ENCODE measurements around the gene AMIGO2. TPM values are rescaled to one million over a fixed set of nuclear protein-coding genes. Genes with fewer than 3 reads are reported as not detected.

Gene AMIGO2
- total RNA-seq, 4 donors from 2014 or later, result 2.5 to 4.8 (median 3.0) TPM

DNA sequence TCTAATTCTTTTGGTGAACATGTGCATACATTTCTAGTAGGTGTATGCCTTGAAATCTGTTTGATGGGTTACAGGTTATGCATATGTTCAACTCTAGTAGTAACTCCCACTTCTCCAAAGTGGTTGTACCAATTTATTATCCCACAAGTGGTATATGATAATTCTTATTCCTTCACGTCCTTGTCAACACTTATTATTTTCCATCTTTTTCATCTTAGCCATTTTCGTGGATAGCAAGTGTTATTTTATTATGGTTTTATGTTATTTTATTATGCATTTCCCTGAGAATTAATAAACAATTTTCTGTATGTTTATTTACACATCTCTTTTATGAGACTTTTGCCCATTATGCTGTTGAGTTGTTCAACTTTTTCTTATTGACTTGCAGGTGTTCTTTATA is 11.2 kb upstream of the AMIGO2 start:
- no peak for DNase-seq
- H3K9me3 ChIP-seq, result no peaks in the 10 kb centered on the region
- H3K4me1 ChIP-seq, result no peaks in the 10 kb centered on the region
- TF ChIP-seq POLR2A (IDR thresholded peaks at IDR 0.05), result no peak
- TF ChIP-seq, protein P1, sequence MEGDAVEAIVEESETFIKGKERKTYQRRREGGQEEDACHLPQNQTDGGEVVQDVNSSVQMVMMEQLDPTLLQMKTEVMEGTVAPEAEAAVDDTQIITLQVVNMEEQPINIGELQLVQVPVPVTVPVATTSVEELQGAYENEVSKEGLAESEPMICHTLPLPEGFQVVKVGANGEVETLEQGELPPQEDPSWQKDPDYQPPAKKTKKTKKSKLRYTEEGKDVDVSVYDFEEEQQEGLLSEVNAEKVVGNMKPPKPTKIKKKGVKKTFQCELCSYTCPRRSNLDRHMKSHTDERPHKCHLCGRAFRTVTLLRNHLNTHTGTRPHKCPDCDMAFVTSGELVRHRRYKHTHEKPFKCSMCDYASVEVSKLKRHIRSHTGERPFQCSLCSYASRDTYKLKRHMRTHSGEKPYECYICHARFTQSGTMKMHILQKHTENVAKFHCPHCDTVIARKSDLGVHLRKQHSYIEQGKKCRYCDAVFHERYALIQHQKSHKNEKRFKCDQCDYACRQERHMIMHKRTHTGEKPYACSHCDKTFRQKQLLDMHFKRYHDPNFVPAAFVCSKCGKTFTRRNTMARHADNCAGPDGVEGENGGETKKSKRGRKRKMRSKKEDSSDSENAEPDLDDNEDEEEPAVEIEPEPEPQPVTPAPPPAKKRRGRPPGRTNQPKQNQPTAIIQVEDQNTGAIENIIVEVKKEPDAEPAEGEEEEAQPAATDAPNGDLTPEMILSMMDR (IDR thresholded peaks at IDR 0.05), result no peak
- H3K36me3 ChIP-seq, result no peaks in the 10 kb centered on the region
- intact Hi-C loops (cut with DNase I), result no loop called here
- no peak overlapping the region for H3K27ac ChIP-seq
- no peaks in the 10 kb centered on the region for H3K27me3 ChIP-seq
- WGBS, 2 donors, result 90 to 91% methylated on average over 2 of the region's 2 CpGs
- no peak overlapping the region for H3K4me3 ChIP-seq (replicated peaks in 1 of 3)

DNA sequence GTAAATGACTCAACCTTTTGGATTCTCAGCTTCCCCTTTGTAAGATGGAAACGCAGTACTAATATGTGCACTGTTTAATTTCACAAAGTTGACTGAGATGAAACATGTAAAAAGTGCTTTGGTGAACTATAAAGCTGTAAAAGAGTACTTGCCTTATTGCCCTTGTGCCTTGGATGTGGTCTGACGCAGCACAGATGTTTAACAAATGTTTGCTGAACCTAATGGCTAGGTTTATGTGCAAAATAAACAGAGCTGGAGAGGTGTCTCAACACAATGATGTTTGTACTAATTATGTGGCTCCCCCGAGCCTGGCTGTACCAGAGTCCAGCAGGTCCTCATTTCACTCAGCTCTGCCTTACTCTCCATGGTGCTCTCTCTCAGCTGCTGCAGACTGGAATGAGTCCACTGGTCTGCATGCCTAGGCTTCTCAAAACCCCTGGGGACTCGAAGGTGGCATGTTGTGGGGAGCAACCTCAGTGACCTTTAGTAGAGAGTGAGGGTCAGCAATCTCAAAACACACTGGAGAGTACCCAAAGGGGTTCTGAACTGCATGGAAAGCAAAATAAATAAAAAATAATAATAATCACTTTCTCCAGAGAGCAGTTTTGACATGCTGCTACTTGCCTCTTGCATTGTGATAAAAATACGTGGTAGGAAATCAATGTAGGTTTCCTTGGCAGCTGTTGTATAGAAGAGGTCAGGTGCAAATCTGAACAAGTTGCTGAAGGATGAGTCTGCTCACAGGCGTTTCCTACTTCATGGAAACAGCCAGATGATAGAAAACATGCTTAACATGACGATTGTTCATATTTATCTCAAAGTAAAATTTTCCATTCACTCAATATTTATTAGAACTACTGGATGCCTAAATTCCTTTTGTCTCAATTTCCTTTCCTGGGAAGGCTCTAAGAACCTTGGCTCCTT is 8.5 kb upstream of the AMIGO2 start:
- Histone ChIP-seq H3K9me3 (no peaks in the 10 kb centered on the region), H3K27me3 (no peaks in the 10 kb centered on the region), H3K4me1 (peaks cover 0 to 4% of the 10 kb centered on the region in 2 donors), H3K36me3 (no peaks in the 10 kb centered on the region), H3K4me3 (replicated peaks in 1 of 3) (no peak overlapping the region), H3K27ac (no peak overlapping the region)
- 71 to 77% methylated on average over 7 of the region's 7 CpGs for WGBS, 2 donors
- DNase-seq, result no peak
- TF ChIP-seq, protein P1 (IDR thresholded peaks at IDR 0.05), result no peak
- no peak for TF ChIP-seq POLR2A (IDR thresholded peaks at IDR 0.05)
- intact Hi-C loops (cut with DNase I), result no loop called here

DNA sequence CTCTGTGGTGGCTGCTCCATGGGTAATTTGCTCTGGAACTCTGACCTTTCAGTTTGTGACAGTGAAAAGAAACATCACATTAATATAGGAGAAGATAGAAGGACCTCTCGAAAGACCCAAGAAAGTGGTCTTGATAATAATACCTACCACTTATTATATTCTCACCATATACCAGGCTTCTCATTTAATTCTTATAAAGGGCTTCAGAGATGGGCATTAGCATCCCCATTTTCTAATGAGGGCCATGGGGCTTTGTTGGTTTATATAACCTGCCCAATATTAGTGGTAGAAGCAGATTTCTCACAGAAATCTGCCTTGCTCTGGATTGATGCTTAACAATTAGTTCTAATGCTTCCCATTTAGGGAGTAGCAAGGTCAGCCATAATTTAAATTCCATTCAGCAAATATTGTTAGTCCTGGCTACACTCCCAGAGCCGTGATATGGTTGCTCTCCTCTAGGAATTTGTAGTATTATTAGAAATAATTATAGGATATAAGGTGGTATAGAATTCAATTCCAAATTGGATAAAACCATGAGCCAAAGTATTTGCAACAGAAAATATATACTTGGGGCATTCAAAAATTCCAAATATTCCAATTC is 7.4 kb upstream of the AMIGO2 start:
- Histone ChIP-seq H3K4me1 (peaks cover 0 to 4% of the 10 kb centered on the region in 2 donors), H3K4me3 (replicated peaks in 1 of 3) (no peak overlapping the region), H3K27ac (no peak overlapping the region), H3K36me3 (no peaks in the 10 kb centered on the region), H3K9me3 (no peaks in the 10 kb centered on the region), H3K27me3 (no peaks in the 10 kb centered on the region)
- 73 to 77% methylated on average over 2 of the region's 2 CpGs for WGBS, 2 donors
- intact Hi-C loops (cut with DNase I), result no loop called here
- no peak for TF ChIP-seq POLR2A (IDR thresholded peaks at IDR 0.05)
- TF ChIP-seq, protein P1 (IDR thresholded peaks at IDR 0.05), result no peak
- no peak for DNase-seq

DNA sequence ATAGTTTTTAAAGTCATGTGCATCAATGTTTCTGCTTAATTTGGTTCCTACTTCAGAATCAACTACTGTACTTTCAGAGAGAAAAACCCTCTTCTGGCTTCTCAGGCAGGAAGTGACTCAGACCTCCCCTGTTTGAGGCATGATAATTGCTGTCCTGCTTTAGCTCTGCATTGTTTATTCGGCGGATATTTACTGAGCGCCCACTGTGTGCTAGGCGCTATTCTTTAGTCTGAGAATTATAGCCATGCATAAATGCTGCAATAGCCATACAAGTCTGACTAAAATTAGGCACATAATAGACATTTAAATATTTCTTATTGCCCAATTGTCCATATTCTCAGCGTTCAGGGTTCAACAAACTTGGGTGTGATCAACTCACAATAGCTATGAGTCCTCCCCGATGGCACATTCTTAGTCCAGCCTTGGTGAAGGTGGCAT is 6.1 kb upstream of the AMIGO2 start:
- Histone ChIP-seq H3K4me1 (peaks cover 0 to 4% of the 10 kb centered on the region in 2 donors), H3K27ac (no peak overlapping the region), H3K4me3 (replicated peaks in 1 of 3) (no peak overlapping the region), H3K27me3 (no peaks in the 10 kb centered on the region), H3K9me3 (no peaks in the 10 kb centered on the region), H3K36me3 (no peaks in the 10 kb centered on the region)
- DNase-seq, result no peak
- intact Hi-C loops (cut with DNase I), result no loop called here
- WGBS, 2 donors, result 59 to 73% methylated on average over 6 of the region's 6 CpGs
- TF ChIP-seq, protein P1 (IDR thresholded peaks at IDR 0.05), result no peak
- no peak for TF ChIP-seq POLR2A (IDR thresholded peaks at IDR 0.05)

DNA sequence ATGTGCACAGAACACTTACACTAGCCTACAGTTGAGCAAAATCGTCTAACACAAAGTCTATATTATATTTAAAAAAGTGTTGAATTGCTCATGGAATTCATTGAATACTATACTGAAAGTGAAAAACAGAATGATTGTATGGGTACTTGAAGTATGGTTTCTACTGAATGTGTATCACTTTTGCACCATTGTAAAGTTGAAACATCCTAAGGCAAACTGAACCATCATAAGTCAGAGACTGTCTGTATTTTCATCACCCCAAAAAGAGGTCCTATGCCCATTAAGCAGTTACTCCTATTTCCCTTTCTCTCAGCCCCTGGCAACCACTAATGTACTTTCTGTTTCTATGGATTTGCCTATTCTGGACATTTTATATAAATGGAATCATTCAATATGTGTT is 4.4 kb upstream of the AMIGO2 start:
- Histone ChIP-seq H3K27ac (no peak overlapping the region), H3K4me3 (replicated peaks in 1 of 3) (no peak overlapping the region), H3K4me1 (peaks cover 0 to 4% of the 10 kb centered on the region in 2 donors), H3K27me3 (no peaks in the 10 kb centered on the region), H3K36me3 (no peaks in the 10 kb centered on the region), H3K9me3 (no peaks in the 10 kb centered on the region)
- intact Hi-C loops (cut with DNase I), result no loop called here
- DNase-seq, result no peak
- TF ChIP-seq, protein P1 (IDR thresholded peaks at IDR 0.05), result no peak
- TF ChIP-seq POLR2A (IDR thresholded peaks at IDR 0.05), result no peak
- 91 to 92% methylated on average over 1 of the region's 1 CpG for WGBS, 2 donors
